Activated naive CD4-positive, alpha-beta T cell treated with anti-CD3 and anti-CD28 coated beads, Interleukin-2, amount 10 ng/mL, durations not matched to agents 7 days and 5 days (primary cell): ENCODE results near the gene EFEMP1.
"Not testable (repeated sequence)": the region's sequence is repeated elsewhere in the genome, so short reads cannot be mapped to it uniquely, and the experiment has no call there.

ENCODE experiments used
- CTCF ChIA-PET: fragments of 350-600 bp; sonication (Branson Sonifier 250); formaldehyde crosslinking; loops from one replicate; lab custom pipeline; 2021; ENCODE audit warnings: antibody characterized with exemption; lab: Charles Lee
- DNase-seq: peaks from one replicate; pipeline ENCODE4 v3.0.0-alpha.2; 2020
- H3K27ac Mint-ChIP-seq: one replicate; pipeline ENCODE4 v1.8.0; 2021; ENCODE audit warnings: mild to moderate bottlenecking, moderate library complexity, mixed read lengths
- H3K27me3 Mint-ChIP-seq: one replicate; pipeline ENCODE4 v1.8.0; 2021; ENCODE audit warnings: mild to moderate bottlenecking, mixed read lengths
- H3K36me3 Mint-ChIP-seq: one replicate; pipeline ENCODE4 v1.8.0; 2021; ENCODE audit warnings: mixed read lengths
- H3K4me1 Mint-ChIP-seq: one replicate; pipeline ENCODE4 v1.8.0; 2021; ENCODE audit warnings: mixed read lengths
- H3K4me3 Mint-ChIP-seq: one replicate; pipeline ENCODE4 v1.8.0; 2021; ENCODE audit warnings: mild to moderate bottlenecking, moderate library complexity, mixed read lengths
- H3K9me3 Mint-ChIP-seq: one replicate; pipeline ENCODE4 v1.8.0; 2021; ENCODE audit warnings: mixed read lengths

Gene EFEMP1

GRCh38 chr2:55856936-55857335 lies 66.6 kb downstream of the EFEMP1 start:
- H3K27me3 Mint-ChIP-seq, result no peaks in the 10 kb centered on the region
- CTCF ChIA-PET, result no interaction called here
- H3K27ac Mint-ChIP-seq, result no peak overlapping the region
- H3K36me3 Mint-ChIP-seq, result no peaks in the 10 kb centered on the region
- no peaks in the 10 kb centered on the region for H3K4me1 Mint-ChIP-seq
- H3K9me3 Mint-ChIP-seq, result peaks cover 2% of the 10 kb centered on the region
- no peak overlapping the region for H3K4me3 Mint-ChIP-seq
- DNase-seq, result no peak

- H3K27me3 Mint-ChIP-seq, result no peaks in the 10 kb centered on the region
- H3K36me3 Mint-ChIP-seq, result no peaks in the 10 kb centered on the region
- no peak overlapping the region for H3K27ac Mint-ChIP-seq
- CTCF ChIA-PET, result no interaction called here
- no peaks in the 10 kb centered on the region for H3K4me1 Mint-ChIP-seq
- no peak overlapping the region for H3K4me3 Mint-ChIP-seq
- peaks cover 1% of the 10 kb centered on the region for H3K9me3 Mint-ChIP-seq
- DNase-seq, result no peak
Measured at GRCh38 chr2:55848096-55848495, 75.5 kb downstream of the EFEMP1 start.

- Mint-ChIP-seq H3K27ac (no peak overlapping the region), H3K36me3 (no peaks in the 10 kb centered on the region), H3K27me3 (no peaks in the 10 kb centered on the region), H3K9me3 (peaks cover 1% of the 10 kb centered on the region), H3K4me3 (no peak overlapping the region), H3K4me1 (no peaks in the 10 kb centered on the region)
- no peak for DNase-seq
- CTCF ChIA-PET, result no interaction called here
Measured at GRCh38 chr2:55846426-55846825, 77.2 kb downstream of the EFEMP1 start.

- Mint-ChIP-seq H3K4me1 (no peaks in the 10 kb centered on the region), H3K9me3 (peaks cover 1% of the 10 kb centered on the region), H3K36me3 (no peaks in the 10 kb centered on the region), H3K4me3 (no peak overlapping the region), H3K27ac (no peak overlapping the region), H3K27me3 (no peaks in the 10 kb centered on the region)
- CTCF ChIA-PET, result no interaction called here
- DNase-seq, result no peak
Measured at GRCh38 chr2:55844986-55845385, 78.6 kb downstream of the EFEMP1 start.

- H3K4me3 Mint-ChIP-seq, result no peak overlapping the region
- no peak overlapping the region for H3K27ac Mint-ChIP-seq
- H3K36me3 Mint-ChIP-seq, result no peaks in the 10 kb centered on the region
- no peak for DNase-seq
- H3K27me3 Mint-ChIP-seq, result no peaks in the 10 kb centered on the region
- CTCF ChIA-PET, result no interaction called here
- H3K4me1 Mint-ChIP-seq, result no peaks in the 10 kb centered on the region
- H3K9me3 Mint-ChIP-seq, result peaks cover 1% of the 10 kb centered on the region
Measured at GRCh38 chr2:55843994-55844345, 79.6 kb downstream of the EFEMP1 start.

- H3K9me3 Mint-ChIP-seq, result peaks cover 3% of the 10 kb centered on the region
- H3K27me3 Mint-ChIP-seq, result no peaks in the 10 kb centered on the region
- no peaks in the 10 kb centered on the region for H3K36me3 Mint-ChIP-seq
- CTCF ChIA-PET, result no interaction called here
- DNase-seq, result no peak
- no peak overlapping the region for H3K4me3 Mint-ChIP-seq
- no peaks in the 10 kb centered on the region for H3K4me1 Mint-ChIP-seq
- no peak overlapping the region for H3K27ac Mint-ChIP-seq
Measured at GRCh38 chr2:55843096-55843993, 80.2 kb downstream of the EFEMP1 start.

- no peak for DNase-seq
- H3K4me1 Mint-ChIP-seq, result no peaks in the 10 kb centered on the region
- no peaks in the 10 kb centered on the region for H3K27me3 Mint-ChIP-seq
- H3K27ac Mint-ChIP-seq, result no peak overlapping the region
- H3K4me3 Mint-ChIP-seq, result no peak overlapping the region
- H3K36me3 Mint-ChIP-seq, result no peaks in the 10 kb centered on the region
- peaks cover 3% of the 10 kb centered on the region for H3K9me3 Mint-ChIP-seq
- CTCF ChIA-PET, result no interaction called here
Measured at GRCh38 chr2:55842046-55842445, 81.5 kb downstream of the EFEMP1 start.

GRCh38 chr2:55840460-55840859 lies 83.1 kb downstream of the EFEMP1 start:
- no peaks in the 10 kb centered on the region for H3K36me3 Mint-ChIP-seq
- no peaks in the 10 kb centered on the region for H3K27me3 Mint-ChIP-seq
- H3K4me1 Mint-ChIP-seq, result no peaks in the 10 kb centered on the region
- no peak overlapping the region for H3K4me3 Mint-ChIP-seq
- peaks cover 2% of the 10 kb centered on the region for H3K9me3 Mint-ChIP-seq
- no peak for DNase-seq
- no peak overlapping the region for H3K27ac Mint-ChIP-seq
- CTCF ChIA-PET, result no interaction called here

GRCh38 chr2:55839182-55839819 lies 84.3 kb downstream of the EFEMP1 start:
- H3K9me3 Mint-ChIP-seq, result peaks cover 2% of the 10 kb centered on the region
- H3K36me3 Mint-ChIP-seq, result no peaks in the 10 kb centered on the region
- no peak overlapping the region for H3K4me3 Mint-ChIP-seq
- no peaks in the 10 kb centered on the region for H3K4me1 Mint-ChIP-seq
- no peaks in the 10 kb centered on the region for H3K27me3 Mint-ChIP-seq
- no peak overlapping the region for H3K27ac Mint-ChIP-seq
- CTCF ChIA-PET, result no interaction called here
- no peak for DNase-seq

GRCh38 chr2:55838653-55839052 lies 84.9 kb downstream of the EFEMP1 start:
- CTCF ChIA-PET, result no interaction called here
- Mint-ChIP-seq H3K4me1 (no peaks in the 10 kb centered on the region), H3K9me3 (peaks cover 2% of the 10 kb centered on the region), H3K36me3 (no peaks in the 10 kb centered on the region), H3K27ac (no peak overlapping the region), H3K27me3 (no peaks in the 10 kb centered on the region), H3K4me3 (no peak overlapping the region)
- no peak for DNase-seq

GRCh38 chr2:55838117-55838516 lies 85.5 kb downstream of the EFEMP1 start:
- H3K4me3 Mint-ChIP-seq, H3K9me3 Mint-ChIP-seq, CTCF ChIA-PET, H3K36me3 Mint-ChIP-seq, H3K27ac Mint-ChIP-seq, H3K27me3 Mint-ChIP-seq, DNase-seq, H3K4me1 Mint-ChIP-seq: not testable (repeated sequence)

- H3K36me3 Mint-ChIP-seq, result no peaks in the 10 kb centered on the region
- DNase-seq, result no peak
- CTCF ChIA-PET, result no interaction called here
Measured at GRCh38 chr2:55837073-55837472, 86.5 kb downstream of the EFEMP1 start.

GRCh38 chr2:55831671-55832410 lies 91.7 kb downstream of the EFEMP1 start:
- H3K9me3 Mint-ChIP-seq, CTCF ChIA-PET, H3K4me1 Mint-ChIP-seq, H3K27ac Mint-ChIP-seq, H3K36me3 Mint-ChIP-seq, H3K4me3 Mint-ChIP-seq, H3K27me3 Mint-ChIP-seq, DNase-seq: not testable (repeated sequence)

More at GRCh38 chr2:55837073-55837472, 86.5 kb downstream of the EFEMP1 start:
- no peaks in the 10 kb centered on the region for H3K4me1 Mint-ChIP-seq
- peaks cover 2% of the 10 kb centered on the region for H3K9me3 Mint-ChIP-seq
- H3K27me3 Mint-ChIP-seq, result no peaks in the 10 kb centered on the region
- H3K4me3 Mint-ChIP-seq, result no peak overlapping the region
- H3K27ac Mint-ChIP-seq, result no peak overlapping the region

- Mint-ChIP-seq H3K9me3 (no peaks in the 10 kb centered on the region), H3K4me1 (no peaks in the 10 kb centered on the region), H3K27ac (no peak overlapping the region), H3K27me3 (no peaks in the 10 kb centered on the region), H3K4me3 (no peak overlapping the region), H3K36me3 (no peaks in the 10 kb centered on the region)
- no peak for DNase-seq
- CTCF ChIA-PET, result no interaction called here
Measured at GRCh38 chr2:55827855-55828254, 95.7 kb downstream of the EFEMP1 start.
